Activated CD4-positive, alpha-beta T cell treated with anti-CD3 and anti-CD28 coated beads, Interleukin-2, Interleukin-6, amounts not matched to agents 100 ng/mL and 50 ng/mL, durations not matched to agents 16 hours and 8 hours (primary cell): ENCODE measurements around the gene IL17RA.

Experiments
- DNase-seq: peaks from one replicate; pipeline ENCODE4 v3.0.0-alpha.2; 2020

The IL17RA gene

GRCh38 chr22:17107547-17107810 is 22.7 kb downstream of the IL17RA start:
- no peak for DNase-seq

- DNase-seq = no peak
These were observed 23.7 kb downstream of the IL17RA start for GRCh38 chr22:17108256-17109112.

- DNase-seq = no peak
These were observed 24.5 kb downstream of the IL17RA start for GRCh38 chr22:17109113-17109865.

- DNase-seq = no peak
These were observed 25.2 kb downstream of the IL17RA start for GRCh38 chr22:17109976-17110375.

GRCh38 chr22:17110791-17111550 is 26.2 kb downstream of the IL17RA start:
- no peak for DNase-seq

GRCh38 chr22:17112491-17113042 is 27.8 kb downstream of the IL17RA start:
- DNase-seq = no peak

- no peak for DNase-seq
These were observed 28.8 kb downstream of the IL17RA start for GRCh38 chr22:17113600-17113999.

- no peak for DNase-seq
These were observed 29.5 kb downstream of the IL17RA start for GRCh38 chr22:17114173-17114897.

GRCh38 chr22:17114898-17115235 is 30.1 kb downstream of the IL17RA start:
- DNase-seq = no peak

- DNase-seq = no peak
These were observed 30.4 kb downstream of the IL17RA start for GRCh38 chr22:17115236-17115635.

- no peak for DNase-seq
These were observed 31.3 kb downstream of the IL17RA start for GRCh38 chr22:17115945-17116565.

GRCh38 chr22:17116572-17117330 is 32.0 kb downstream of the IL17RA start:
- DNase-seq = no peak

GRCh38 chr22:17117400-17117799 is 32.6 kb downstream of the IL17RA start:
- no peak for DNase-seq

- peak; percentile 23 for DNase-seq
These were observed 33.1 kb downstream of the IL17RA start for GRCh38 chr22:17117890-17118289.

GRCh38 chr22:17118342-17118741 is 33.5 kb downstream of the IL17RA start:
- no peak for DNase-seq

GRCh38 chr22:17119481-17120202 is 34.8 kb downstream of the IL17RA start:
- DNase-seq = peak; percentile 31

- DNase-seq = peak; percentile 49
These were observed 35.5 kb downstream of the IL17RA start for GRCh38 chr22:17120281-17120680.

- no peak for DNase-seq
These were observed 36.0 kb downstream of the IL17RA start for GRCh38 chr22:17120711-17121232.

- no peak for DNase-seq
These were observed 36.7 kb downstream of the IL17RA start, which contains the start of gene TMEM121B for GRCh38 chr22:17121233-17122195. Gene TMEM121B, minus strand, starts transcription at chr22:17121360. Its CDS starts 233 bp downstream, at chr22:17121127.
